ENCODE measurements around the gene HEATR5A. TPM values are rescaled to one million over a fixed set of nuclear protein-coding genes. Genes with fewer than 3 reads are reported as not detected.

The HEATR5A gene
- total and polyA plus RNA-seq, 2 donors from 2014 or later = 8.0 to 30.4 TPM

GRCh38 chr14:31307618-31308017 lies 112.7 kb downstream of the HEATR5A start:
- no peak for TF ChIP-seq CTCF (IDR thresholded peaks at IDR 0.05; ENCODE audit: borderline replicate concordance, extremely low read depth, insufficient read depth)
- no peak for DNase-seq
- intact Hi-C loops (cut with DNase I) = loop anchor here (10.0 kb wide), 1 partner anchor 103 kb away; the partner anchor contains the start of gene HECTD1
- Histone ChIP-seq H3K27me3 (ENCODE audit: control insufficient read depth, insufficient read depth, low read length) (no peaks in the 10 kb centered on the region), H3K9me3 (ENCODE audit: control insufficient read depth in 2 of 3, insufficient read depth in 1 of 3, low read length in 3 of 3) (no peaks in the 10 kb centered on the region), H3K4me3 (ENCODE audit: low read length in 3 of 3) (no peak overlapping the region), H3K27ac (ENCODE audit: low read depth in 2 of 2, low read length in 2 of 2) (no peak overlapping the region), H3K36me3 (ENCODE audit: control insufficient read depth in 2 of 3, insufficient read depth in 3 of 3, low read length in 3 of 3) (peaks cover 4 to 19% (median 9%) of the 10 kb centered on the region in 3 donors), H3K4me1 (ENCODE audit: control insufficient read depth in 2 of 3, insufficient read depth in 2 of 3, low read depth in 1 of 3, low read length in 3 of 3) (no peaks in the 10 kb centered on the region), H3K9ac (ENCODE audit: low read length in 3 of 3) (no peak overlapping the region)
- FAIRE-seq = no peak

- Histone ChIP-seq H3K27ac (ENCODE audit: low read depth in 2 of 2, low read length in 2 of 2) (no peak overlapping the region), H3K4me1 (ENCODE audit: control insufficient read depth in 2 of 3, insufficient read depth in 2 of 3, low read depth in 1 of 3, low read length in 3 of 3) (no peaks in the 10 kb centered on the region), H3K27me3 (ENCODE audit: control insufficient read depth, insufficient read depth, low read length) (no peaks in the 10 kb centered on the region), H3K9me3 (ENCODE audit: control insufficient read depth in 2 of 3, insufficient read depth in 1 of 3, low read length in 3 of 3) (no peaks in the 10 kb centered on the region), H3K9ac (ENCODE audit: low read length in 3 of 3) (no peak overlapping the region), H3K36me3 (ENCODE audit: control insufficient read depth in 2 of 3, insufficient read depth in 3 of 3, low read length in 3 of 3) (peaks cover 4 to 15% (median 11%) of the 10 kb centered on the region in 3 donors), H3K4me3 (ENCODE audit: low read length in 3 of 3) (no peak overlapping the region)
- intact Hi-C loops (cut with DNase I) = loop anchor here (10.0 kb wide), 1 partner anchor 102 kb away; the partner anchor contains the start of gene HECTD1
- DNase-seq (no peak), FAIRE-seq (no peak)
- no peak for TF ChIP-seq CTCF (IDR thresholded peaks at IDR 0.05; ENCODE audit: borderline replicate concordance, extremely low read depth, insufficient read depth)
These were observed 113.2 kb downstream of the HEATR5A start for GRCh38 chr14:31307198-31307597.

GRCh38 chr14:31303654-31304053 lies 116.7 kb downstream of the HEATR5A start:
- Histone ChIP-seq H3K9ac (ENCODE audit: low read length in 3 of 3) (no peak overlapping the region), H3K4me3 (ENCODE audit: low read length in 3 of 3) (no peak overlapping the region), H3K4me1 (ENCODE audit: control insufficient read depth in 2 of 3, insufficient read depth in 2 of 3, low read depth in 1 of 3, low read length in 3 of 3) (no peaks in the 10 kb centered on the region), H3K27ac (ENCODE audit: low read depth in 2 of 2, low read length in 2 of 2) (no peak overlapping the region), H3K27me3 (ENCODE audit: control insufficient read depth, insufficient read depth, low read length) (no peaks in the 10 kb centered on the region), H3K9me3 (ENCODE audit: control insufficient read depth in 2 of 3, insufficient read depth in 1 of 3, low read length in 3 of 3) (no peaks in the 10 kb centered on the region), H3K36me3 (ENCODE audit: control insufficient read depth in 2 of 3, insufficient read depth in 3 of 3, low read length in 3 of 3) (peaks cover 2 to 13% (median 8%) of the 10 kb centered on the region in 3 donors)
- FAIRE-seq (no peak), DNase-seq (no peak)
- intact Hi-C loops (cut with DNase I) = loop anchor here (10.0 kb wide), 1 partner anchor 99 kb away; the partner anchor contains the start of gene HECTD1
- TF ChIP-seq CTCF (IDR thresholded peaks at IDR 0.05; ENCODE audit: borderline replicate concordance, extremely low read depth, insufficient read depth) = no peak

GRCh38 chr14:31300883-31301282 lies 119.5 kb downstream of the HEATR5A start:
- TF ChIP-seq CTCF (IDR thresholded peaks at IDR 0.05; ENCODE audit: borderline replicate concordance, extremely low read depth, insufficient read depth) = no peak
- H3K27ac ChIP-seq (ENCODE audit: low read depth in 2 of 2, low read length in 2 of 2) = no peak overlapping the region
- no peak overlapping the region for H3K9ac ChIP-seq (ENCODE audit: low read length in 3 of 3)
- intact Hi-C loops (cut with DNase I) = loop anchor here (10.0 kb wide), 1 partner anchor 96 kb away; the partner anchor contains the start of gene HECTD1
- no peak for FAIRE-seq
- peaks cover 2 to 11% (median 8%) of the 10 kb centered on the region in 3 donors for H3K36me3 ChIP-seq (ENCODE audit: control insufficient read depth in 2 of 3, insufficient read depth in 3 of 3, low read length in 3 of 3)
- H3K4me1 ChIP-seq (ENCODE audit: control insufficient read depth in 2 of 3, insufficient read depth in 2 of 3, low read depth in 1 of 3, low read length in 3 of 3) = no peaks in the 10 kb centered on the region
- DNase-seq = no peak
- H3K27me3 ChIP-seq (ENCODE audit: control insufficient read depth, insufficient read depth, low read length) = no peaks in the 10 kb centered on the region
- H3K9me3 ChIP-seq (ENCODE audit: control insufficient read depth in 2 of 3, insufficient read depth in 1 of 3, low read length in 3 of 3) = no peaks in the 10 kb centered on the region
- no peak overlapping the region for H3K4me3 ChIP-seq (ENCODE audit: low read length in 3 of 3)

Measured in kidney (tissue), 14 donors.